HFFc6 (cell line): Measurements from ENCODE around the gene POLR2E. TPM values are rescaled to one million over a fixed set of nuclear protein-coding genes. Genes with fewer than 3 reads are reported as not detected.
A peak's percentile ranks its signal among the peaks of the same experiment; 100 is the strongest.

Experiments used
- DNase-seq: peaks from one replicate; pipeline ENCODE4 v3.0.0-alpha.2; 2018
- H3K27ac Mint-ChIP-seq: 2 replicates; pipeline ENCODE4 v1.8.0; 2020; ENCODE audit warnings: mild to moderate bottlenecking, mixed read lengths
- H3K27me3 Mint-ChIP-seq: 2 replicates; pipeline ENCODE4 v1.8.0; 2021; ENCODE audit warnings: mild to moderate bottlenecking, moderate library complexity, mixed read lengths; ENCODE audit not compliant: insufficient read depth
- H3K36me3 Mint-ChIP-seq: 2 replicates; pipeline ENCODE4 v1.8.0; 2021; ENCODE audit warnings: low read depth, mixed read lengths
- H3K4me1 Mint-ChIP-seq: 2 replicates; pipeline ENCODE4 v1.8.0; 2020; ENCODE audit warnings: low read depth, mixed read lengths
- H3K4me3 Mint-ChIP-seq: 2 replicates; pipeline ENCODE4 v1.8.0; 2020; ENCODE audit warnings: mild to moderate bottlenecking, moderate library complexity, mixed read lengths
- H3K9me3 Mint-ChIP-seq: 2 replicates; pipeline ENCODE4 v1.8.0; 2020; ENCODE audit warnings: mild to moderate bottlenecking, mixed read lengths
- CTCF ChIP-seq: fragments of 200-600 bp; sonication (generic); IDR thresholded peaks from 2 replicates; pipeline ENCODE4 v1.5.0; 2021; ENCODE audit warnings: antibody characterized with exemption, mild to moderate bottlenecking
- total RNA-seq, 6 experiments: library from RNA; stranded (reverse); fragmentation: NEBNext Ultra II Directional; extraction: Animal tissue kit (Norgen Biotek cat#: 25700); gene quantifications; 2 replicates in 1 of 6; 3 replicates in 5 of 6; pipeline ENCODE4 v1.2.3, GENCODE V29; 2021

POLR2E gene
- total RNA-seq, 6 experiments from 2014 or later: 224 to 289 (median 250) TPM

GRCh38 chr19:1125601-1126467 is 30.7 kb upstream of the POLR2E start:
- Mint-ChIP-seq H3K36me3 (peaks cover 15% of the 10 kb centered on the region), H3K27me3 (peaks cover 3% of the 10 kb centered on the region), H3K4me3 (no peak overlapping the region), H3K27ac (no peak overlapping the region), H3K9me3 (no peaks in the 10 kb centered on the region), H3K4me1 (peaks cover 11% of the 10 kb centered on the region; the same call in 1 of the 2 replicates)
- no peak for TF ChIP-seq CTCF
- no peak for DNase-seq

- Mint-ChIP-seq H3K36me3 (peaks cover 15% of the 10 kb centered on the region), H3K4me1 (no peaks in the 10 kb centered on the region), H3K27me3 (peaks cover 1% of the 10 kb centered on the region), H3K27ac (no peak overlapping the region), H3K9me3 (no peaks in the 10 kb centered on the region), H3K4me3 (no peak overlapping the region)
- no peak for TF ChIP-seq CTCF
- no peak for DNase-seq
These were observed 28.9 kb upstream of the POLR2E start for GRCh38 chr19:1123885-1124677.

GRCh38 chr19:1123381-1123780 is 28.2 kb upstream of the POLR2E start:
- DNase-seq: no peak
- Mint-ChIP-seq H3K9me3 (no peaks in the 10 kb centered on the region), H3K36me3 (peaks cover 15% of the 10 kb centered on the region), H3K27me3 (peaks cover 3% of the 10 kb centered on the region), H3K27ac (no peak overlapping the region), H3K4me3 (no peak overlapping the region), H3K4me1 (no peaks in the 10 kb centered on the region)
- no peak for TF ChIP-seq CTCF

GRCh38 chr19:1122972-1123363 is 27.8 kb upstream of the POLR2E start:
- H3K9me3 Mint-ChIP-seq: no peaks in the 10 kb centered on the region
- TF ChIP-seq CTCF: no peak
- peak; percentile 49 for DNase-seq
- H3K27ac Mint-ChIP-seq: no peak overlapping the region
- H3K36me3 Mint-ChIP-seq: peaks cover 15% of the 10 kb centered on the region
- peak overlapping the region; percentile 37; the same call in 1 of the 2 replicates for H3K4me3 Mint-ChIP-seq
- H3K27me3 Mint-ChIP-seq: peaks cover 3% of the 10 kb centered on the region
- H3K4me1 Mint-ChIP-seq: no peaks in the 10 kb centered on the region

- Mint-ChIP-seq H3K4me1 (no peaks in the 10 kb centered on the region), H3K9me3 (no peaks in the 10 kb centered on the region), H3K27me3 (peaks cover 5% of the 10 kb centered on the region), H3K4me3 (no peak overlapping the region; the same call in 1 of the 2 replicates), H3K36me3 (peaks cover 15% of the 10 kb centered on the region), H3K27ac (no peak overlapping the region)
- TF ChIP-seq CTCF: no peak
- no peak for DNase-seq
These were observed 27.1 kb upstream of the POLR2E start for GRCh38 chr19:1122021-1122971.
